GM19324 (cell line): ENCODE results near the gene RAPH1.
"Not testable (repeated sequence)": the region's sequence is repeated elsewhere in the genome, so short reads cannot be mapped to it uniquely, and the experiment has no call there.

Experiments
- ATAC-seq: cut with Tn5 transposase; IDR thresholded peaks from one replicate; pipeline ENCODE4 v1.9.1; 2021; ENCODE audit warnings: mild to moderate bottlenecking, moderate library complexity; ENCODE audit not compliant: unreplicated experiment, low FRiP score

RAPH1 gene

DNA sequence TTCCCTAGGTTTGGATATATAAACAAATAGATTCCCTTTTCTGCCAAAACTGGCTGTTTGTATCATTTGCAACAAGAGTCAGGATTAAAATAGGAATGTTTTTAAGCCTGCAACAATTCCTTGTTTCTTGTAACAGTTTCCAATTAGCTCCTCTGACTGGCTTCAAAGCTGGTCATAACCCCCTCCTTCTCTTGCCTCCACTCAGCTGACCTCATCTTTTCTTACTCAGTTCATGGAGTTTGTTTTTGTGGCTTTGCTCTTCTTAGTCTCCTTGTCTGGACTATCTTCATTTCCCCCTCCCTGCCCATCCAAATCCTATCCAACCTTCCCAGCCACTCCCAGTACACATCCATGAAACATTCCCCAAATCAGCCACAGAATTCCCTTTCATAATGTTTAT lies 14.3 kb upstream of the RAPH1 start:
- no peak for ATAC-seq

DNA sequence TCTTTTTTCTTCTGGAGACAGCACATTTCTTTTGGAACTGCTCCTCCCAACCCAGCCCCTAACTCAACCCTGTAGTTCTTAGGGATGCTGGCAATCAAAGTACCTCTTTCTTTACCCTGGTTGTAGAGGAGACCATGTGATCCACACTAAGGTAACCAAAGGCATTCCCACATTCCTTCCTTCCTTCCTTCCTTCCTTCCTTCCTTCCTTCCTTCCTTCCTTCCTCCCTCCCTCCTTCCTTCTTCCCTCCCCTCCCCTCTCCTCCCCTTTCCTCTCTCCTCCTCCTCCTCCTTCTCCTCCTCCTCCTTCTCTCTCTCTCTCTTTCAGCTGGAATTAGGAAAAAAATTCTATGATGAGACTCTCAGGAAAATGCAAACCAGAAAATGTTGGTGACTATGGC lies 13.8 kb upstream of the RAPH1 start:
- no peak for ATAC-seq

DNA sequence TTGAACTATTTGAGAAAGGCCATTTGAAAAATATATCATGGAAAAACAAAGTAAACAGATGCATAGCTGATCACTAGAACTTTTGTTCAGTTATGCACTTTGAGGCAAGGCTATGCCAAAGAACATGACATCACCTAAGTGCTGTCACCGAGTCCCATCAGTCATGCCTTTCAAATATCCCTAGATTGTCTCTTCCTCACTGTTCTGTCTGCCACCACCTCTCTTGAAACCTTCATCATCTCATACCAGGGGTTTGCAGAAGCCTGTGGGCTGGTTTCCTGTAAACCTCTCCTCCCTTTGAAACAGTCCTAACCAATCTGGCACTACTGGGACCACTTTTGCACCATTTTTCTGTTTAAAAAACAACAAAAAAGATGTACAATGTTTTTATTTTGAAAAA lies 12.3 kb upstream of the RAPH1 start:
- ATAC-seq: no peak

DNA sequence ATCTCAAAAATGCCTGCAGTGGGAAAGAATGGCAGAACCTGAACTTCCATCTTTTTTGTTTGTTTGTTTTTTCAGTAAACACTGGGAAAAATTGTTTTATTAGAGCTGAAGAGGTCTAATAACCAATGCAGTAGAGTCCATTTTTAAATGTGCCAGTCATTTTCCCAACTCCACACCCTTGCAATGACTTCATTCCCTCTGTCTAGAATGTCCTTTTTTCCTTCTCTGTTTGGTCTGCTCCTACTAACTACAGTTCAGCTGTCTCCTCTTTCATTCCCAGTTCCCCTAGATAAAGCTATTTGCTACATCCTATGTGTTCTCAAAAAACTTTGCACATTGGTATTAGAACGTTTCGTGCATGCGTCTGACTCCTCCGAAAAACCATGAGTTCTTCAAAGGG lies 9.3 kb upstream of the RAPH1 start:
- ATAC-seq: no peak

DNA sequence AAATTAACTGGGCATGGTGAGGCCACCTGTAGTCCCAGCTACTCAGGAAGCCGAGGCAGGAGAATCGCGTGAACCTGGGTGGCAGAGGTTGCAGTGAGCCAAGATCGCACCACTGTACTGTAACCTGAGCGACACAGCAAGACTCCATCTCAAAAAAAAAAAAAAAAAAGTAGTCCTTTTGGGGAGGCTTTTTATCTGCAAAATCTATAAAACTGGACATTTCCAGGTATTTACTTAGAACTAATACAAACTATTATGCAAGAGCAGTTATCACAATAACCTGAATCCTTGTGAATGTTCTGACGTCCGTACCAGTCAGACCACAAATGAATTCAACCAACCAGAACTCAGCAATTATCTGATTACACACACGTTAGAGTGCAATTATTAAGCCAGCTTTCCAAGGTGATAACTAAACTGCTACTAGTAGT lies 8.8 kb upstream of the RAPH1 start:
- no peak for ATAC-seq

DNA sequence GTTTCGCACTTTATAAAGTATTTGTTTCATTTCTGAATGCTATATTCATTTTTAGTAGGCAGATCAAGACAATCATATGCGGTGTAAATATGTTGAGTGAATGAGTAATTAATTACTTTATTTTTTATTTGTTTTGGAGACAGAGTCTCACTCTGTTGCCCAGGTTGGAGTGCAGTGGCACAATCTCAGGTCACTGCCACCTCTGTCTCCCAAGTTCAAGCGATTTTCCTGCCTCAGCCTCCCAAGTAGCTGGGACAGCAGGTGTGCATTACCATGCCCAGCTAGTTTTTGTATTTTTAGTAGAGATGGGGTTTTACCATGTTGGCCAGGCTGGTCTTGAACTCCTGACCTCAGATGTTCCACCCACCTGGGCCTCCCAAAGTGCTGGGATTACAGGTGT lies 5.5 kb upstream of the RAPH1 start:
- ATAC-seq: not testable (repeated sequence)

DNA sequence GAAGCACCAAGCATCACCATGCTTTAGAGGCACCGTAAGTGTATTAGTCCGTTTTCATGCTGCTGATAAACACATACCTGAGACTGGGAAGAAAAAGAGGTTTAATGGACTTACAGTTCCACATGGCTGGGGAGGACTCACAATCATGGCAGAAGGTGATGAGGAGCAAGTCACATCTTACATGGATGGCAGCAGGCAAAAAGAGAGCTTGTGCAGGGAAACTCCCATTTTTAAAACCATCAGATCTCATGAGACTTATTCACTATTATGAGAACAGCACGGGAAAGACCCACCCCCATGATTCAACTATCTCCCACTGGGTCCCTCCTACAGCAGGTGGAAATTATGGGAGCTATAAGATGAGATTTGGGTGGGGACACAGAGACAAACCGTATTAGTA lies 3.1 kb upstream of the RAPH1 start:
- not testable (repeated sequence) for ATAC-seq

DNA sequence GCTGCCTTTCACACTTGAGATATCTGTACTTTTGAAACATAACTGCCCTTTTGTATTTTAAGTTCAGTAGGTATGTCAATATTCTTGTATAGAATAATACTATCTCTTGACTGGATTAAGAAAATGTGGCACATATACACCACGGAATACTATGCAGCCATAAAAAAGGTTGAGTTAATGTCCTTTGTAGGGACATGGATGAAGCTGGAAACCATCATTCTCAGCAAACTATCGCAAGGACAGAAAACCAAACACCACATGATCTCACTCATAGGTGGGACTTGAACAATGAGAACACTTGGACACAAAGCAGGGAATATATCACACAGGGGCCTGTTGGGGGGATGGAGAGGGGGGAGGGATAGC lies 1.5 kb upstream of the RAPH1 start:
- not testable (repeated sequence) for ATAC-seq

DNA sequence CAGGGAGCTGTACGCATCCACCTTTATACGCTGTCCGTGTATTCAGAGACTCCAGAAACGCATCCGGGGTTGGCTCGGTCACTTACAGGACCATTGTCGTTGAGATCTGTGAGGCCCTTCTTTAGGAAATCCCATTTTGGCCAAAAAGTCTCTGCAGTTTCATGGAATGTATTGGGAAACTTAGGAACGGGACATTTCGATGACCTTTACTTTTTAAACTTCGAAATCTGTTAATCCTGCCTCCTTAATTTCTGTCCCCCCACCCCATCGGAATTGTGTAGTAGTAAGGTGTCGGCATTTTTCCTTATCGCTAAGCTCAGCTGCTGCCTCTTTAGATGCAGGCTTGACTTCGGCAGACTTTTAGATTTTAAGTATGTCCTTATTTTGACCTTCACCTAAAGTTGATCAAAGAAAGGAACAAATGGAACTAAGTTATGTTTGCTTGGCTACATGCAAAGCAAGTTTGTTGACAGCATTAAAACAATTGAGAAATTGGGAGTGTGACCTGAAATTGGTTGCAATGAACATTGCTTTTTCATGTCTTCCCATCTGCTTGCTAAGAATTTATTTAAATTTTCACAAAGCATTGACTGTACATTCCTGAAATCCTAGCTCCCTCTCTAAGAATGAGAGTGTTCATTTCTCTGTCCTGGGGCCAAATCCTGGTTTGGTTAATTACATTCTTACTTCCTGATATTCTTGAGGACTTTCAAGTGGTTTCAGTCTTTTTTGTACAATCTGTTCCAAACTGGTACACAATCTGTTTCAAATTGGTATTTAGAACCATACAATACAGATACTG lies 884 bp upstream of the RAPH1 start:
- ATAC-seq: no peak

DNA sequence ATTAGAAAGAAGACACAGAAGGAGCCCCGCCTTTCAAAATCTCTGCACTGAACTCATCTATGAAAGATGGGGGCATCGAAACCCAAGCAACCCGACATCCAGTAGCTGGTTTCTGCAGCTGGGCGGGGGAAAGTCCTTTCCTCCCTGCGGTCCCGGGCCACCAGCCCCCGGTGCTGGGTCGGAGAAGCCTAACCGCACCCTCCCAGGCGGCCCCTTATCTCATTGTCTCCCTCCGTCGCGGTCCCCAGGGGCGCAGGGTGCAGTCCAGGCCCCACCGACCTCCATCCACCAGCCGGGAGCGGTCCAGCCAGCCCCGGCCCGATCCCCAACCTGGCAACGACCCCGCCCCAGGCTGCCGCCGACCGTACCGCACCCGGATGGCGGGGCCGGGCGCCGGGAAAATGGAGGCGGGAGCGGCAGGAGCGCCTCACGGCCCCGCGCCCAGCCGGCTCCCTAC lies 452 bp downstream of the RAPH1 start:
- ATAC-seq: peak; percentile 20

DNA sequence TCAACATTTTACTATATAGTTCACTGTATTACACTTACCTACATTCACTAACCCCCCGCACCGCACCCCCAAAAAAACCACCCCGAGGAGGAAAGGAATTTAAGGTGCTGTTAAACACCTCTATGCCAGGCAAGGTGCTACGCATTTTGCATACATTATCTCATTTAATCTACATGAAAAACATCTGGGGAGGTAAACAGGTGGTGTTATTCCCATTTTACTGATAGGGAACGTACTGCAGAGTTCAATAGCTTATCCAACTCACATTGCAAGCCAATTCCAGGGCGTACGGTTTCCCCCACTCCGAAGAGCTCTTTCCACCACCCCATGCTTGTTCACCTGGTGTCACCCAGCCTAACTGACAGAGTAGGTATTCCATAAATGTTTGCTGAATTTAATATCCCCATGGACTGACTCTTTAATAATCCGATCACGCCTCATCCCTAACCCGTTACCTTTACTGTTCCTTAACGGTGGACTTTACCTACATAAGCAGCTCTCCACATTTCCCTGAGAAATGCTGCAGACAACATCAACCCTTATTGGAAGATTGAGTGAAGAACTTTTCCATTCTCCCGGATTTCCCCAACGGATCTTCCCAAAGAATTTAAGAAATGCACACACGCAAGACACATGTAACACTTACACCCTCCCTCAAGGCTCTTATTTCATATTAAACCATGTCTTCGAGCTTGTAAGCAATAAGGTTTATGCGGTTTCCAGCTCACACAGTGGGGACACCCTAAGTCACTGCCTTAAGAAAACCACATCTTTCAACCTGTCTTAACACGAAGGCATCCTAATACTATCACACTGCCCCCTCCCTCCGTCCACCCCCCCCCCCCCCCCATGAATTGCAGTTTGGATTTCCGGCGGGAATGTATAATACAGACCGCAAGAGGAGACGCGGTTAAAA lies 1.2 kb downstream of the RAPH1 start:
- ATAC-seq: no peak

DNA sequence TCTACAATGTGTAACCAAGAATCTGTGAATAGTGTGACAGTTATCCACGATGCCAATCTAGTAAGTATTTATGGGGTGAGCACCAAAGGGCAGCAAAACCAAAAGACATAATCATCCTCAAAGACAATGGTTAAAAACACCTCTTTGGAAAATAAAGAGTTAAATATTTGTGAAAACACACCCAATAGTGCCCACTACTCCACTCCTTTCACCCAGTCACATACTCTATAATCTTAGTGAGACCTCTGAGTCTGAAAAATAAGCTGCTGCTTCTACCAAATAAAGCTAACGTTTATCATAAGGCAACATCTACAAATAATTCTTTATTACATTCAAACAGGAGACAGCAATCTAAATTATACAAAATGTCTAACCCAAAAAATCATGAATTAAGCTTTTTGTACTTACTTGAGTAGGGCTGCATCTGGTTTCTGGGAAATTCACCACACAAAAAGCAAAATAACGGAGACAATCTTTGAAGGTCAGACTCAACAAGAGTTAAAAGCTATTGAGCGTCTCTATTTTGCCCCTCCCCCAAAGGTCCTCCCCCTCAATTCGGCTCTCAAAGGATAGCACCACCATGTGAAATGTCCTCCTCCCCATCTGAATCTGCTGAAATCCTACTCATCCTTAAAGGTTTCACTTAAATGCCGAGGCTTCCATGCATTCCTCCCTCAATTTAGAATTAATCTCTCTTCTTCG lies 2.0 kb downstream of the RAPH1 start:
- ATAC-seq: no peak

DNA sequence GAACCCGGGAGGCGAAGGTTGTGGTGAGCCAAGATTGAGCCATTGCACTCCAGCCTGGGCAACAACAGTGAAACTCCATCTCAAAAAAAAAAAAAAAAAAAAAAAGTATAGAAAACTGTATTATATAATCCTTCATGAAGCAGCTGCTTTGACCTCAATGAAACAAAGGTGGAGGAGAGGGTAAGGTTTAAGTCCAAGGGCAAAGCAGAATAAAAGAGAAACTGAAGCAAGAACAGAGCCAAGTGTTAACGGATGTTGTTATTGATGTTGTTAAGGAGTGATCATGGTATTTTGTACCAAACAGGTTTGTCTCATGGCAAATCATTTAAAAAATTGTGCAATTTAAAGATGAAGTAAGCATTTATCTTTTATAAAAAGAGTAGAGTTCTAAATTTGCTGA lies 7.4 kb downstream of the RAPH1 start:
- no peak for ATAC-seq

DNA sequence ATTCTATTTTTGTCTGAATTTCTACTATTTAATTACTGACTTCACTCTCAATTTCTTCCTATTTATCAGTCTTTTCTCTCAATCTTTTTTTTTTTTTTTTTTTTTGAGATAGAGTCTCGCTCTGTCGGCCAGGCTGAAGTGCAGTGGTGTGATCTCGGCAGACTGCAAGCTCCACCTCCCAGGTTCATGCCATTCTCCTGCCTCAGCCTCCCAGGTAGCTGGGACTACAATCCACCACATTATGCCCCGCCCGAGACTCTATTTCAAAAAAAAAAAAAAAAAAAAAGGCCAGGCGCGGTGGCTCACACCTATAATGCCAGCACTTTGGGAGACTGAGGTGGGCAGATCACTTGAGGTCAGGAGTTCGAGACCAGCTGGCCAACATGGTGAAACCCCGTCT lies 21.8 kb downstream of the RAPH1 start:
- not testable (repeated sequence) for ATAC-seq

DNA sequence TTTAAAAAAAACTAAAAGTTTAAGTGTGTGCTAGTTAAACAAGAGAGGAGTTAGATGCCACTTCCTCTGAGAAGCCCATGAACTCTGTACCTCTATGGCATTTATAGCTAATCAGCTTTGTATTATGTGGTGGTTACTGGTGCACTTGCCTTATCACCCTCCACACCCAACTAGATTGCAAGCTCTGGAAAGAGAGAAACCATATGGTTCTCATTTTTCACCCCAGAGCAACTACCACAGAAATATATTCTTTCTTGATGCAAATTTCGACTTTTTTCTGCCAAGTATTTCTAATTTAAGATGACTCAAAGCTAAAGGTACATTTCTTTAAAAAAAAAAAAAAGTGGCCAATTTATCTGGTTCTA lies 24.2 kb downstream of the RAPH1 start:
- ATAC-seq: no peak

DNA sequence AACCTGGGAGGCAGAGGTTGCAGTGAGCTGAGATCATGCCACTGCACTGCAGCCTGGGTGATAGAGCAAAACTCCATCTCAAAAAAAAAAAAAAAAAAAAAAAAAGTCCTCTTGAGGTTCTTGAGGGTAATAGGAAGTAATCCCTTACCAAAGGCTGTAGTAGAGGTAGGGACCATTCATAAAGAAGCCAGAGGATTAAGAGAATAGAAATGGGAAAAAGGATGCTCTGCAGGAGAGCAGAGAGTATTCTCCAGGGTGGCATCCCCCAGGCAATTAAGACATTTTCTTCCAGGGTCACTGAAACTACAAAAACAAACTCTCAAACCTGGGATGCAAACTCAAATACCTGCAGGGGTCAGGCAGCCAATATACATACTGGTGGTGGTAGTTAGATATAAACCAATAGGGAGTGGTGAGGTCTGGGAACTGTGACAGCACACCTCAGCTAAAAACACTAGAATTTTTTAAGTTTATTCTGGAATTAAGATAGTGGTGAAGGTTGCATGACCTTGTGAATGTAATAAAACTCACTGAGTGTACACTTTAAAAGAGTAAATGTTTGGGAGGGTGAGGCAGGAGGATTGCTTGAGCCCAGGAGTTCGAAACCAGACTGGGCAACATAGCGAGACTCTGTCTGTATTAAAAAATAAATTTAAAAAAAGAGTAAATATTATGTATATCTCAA lies 24.7 kb downstream of the RAPH1 start:
- ATAC-seq: no peak

DNA sequence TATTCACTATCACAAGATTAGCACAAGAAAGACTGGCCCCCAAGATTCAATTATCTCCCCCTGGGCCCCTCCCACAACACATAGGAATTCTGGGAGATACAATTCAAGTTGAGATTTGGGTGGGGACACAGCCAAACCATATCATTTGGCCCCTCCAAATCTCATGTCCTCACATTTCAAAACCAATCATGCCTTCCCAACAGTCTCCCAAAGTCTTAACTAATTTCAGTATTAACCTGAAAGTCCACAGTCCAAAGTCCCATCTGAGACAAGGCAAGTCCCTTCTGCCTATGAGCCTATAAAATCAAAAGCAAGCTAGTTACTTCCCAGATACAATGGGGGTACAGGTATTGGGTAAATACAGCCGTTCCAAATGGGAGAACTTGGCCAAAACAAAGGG lies 31.6 kb downstream of the RAPH1 start:
- not testable (repeated sequence) for ATAC-seq

DNA sequence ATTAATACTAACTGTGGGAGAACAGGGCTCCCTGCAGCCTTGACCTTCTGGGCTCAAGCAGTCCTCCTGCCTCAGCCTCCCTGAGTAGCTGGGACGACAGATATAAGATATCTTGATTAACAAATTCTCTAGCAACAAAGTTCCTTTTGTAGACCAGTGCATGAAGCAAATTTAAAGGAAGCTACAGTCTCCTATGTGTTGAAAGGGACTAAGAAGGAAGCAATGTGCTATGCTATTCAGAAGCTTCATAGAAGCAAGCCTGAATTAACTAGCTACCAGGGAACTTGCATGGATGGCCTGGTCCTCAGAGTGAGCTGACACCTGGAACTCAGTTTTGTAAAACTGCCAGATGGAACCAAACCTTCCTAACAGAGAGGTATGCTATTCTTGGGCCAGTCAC lies 33.2 kb downstream of the RAPH1 start:
- ATAC-seq: no peak

DNA sequence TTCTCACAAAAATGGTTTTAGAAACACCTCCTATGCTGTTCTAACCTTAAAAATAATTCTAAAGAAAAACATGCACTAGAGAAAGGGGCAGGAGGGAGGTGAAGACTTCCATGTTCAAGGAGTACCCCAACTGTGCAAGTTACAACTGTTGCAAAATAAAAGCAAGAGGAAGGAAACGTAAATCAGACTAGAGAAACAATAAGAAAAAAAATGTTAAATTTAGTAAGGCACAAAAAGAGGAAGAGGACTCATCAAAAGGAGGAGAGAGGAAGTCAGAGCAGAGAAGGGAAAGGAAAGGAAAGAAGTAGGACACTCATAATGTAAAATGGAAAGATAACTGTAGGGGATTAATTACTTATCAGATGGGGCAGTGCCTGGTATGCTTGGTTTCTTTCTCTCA lies 34.1 kb downstream of the RAPH1 start:
- no peak for ATAC-seq

DNA sequence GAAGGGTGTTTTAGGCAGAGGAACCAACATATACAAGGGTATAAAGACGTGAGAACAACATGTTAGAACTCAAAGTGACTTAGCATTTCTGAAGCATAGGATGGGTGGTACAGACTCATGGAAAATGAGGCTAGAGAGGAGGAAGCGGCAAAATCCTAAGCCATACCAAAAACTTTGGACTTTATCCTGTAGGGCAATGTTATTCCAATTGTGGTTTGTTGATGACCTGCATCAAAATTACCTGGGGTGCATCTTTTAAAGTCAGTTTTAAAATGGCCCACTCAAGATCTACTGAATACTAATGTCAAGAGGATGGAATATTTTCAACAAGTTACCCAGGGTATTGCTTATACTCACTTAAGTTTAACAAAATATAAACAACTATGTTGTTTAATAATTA lies 34.8 kb downstream of the RAPH1 start:
- ATAC-seq: no peak

DNA sequence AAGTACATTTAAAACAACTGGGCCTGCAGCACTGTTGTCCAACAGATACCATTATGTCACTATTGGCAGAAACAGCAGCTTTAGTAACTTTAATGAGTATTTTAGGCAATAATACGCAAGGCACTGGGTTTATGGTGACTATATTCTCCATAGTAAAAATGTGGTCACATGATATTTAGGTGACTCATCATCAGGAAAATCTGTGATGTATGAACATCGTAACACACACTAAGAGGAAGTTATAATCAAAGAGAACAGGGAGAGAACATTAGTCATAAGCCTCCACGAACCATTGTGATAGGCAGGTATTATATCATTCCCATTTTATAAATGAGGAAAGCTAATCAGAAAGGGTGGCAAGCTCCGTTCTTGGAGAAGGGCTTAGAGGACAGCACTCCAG lies 36.9 kb downstream of the RAPH1 start:
- ATAC-seq: no peak
